Activated T-helper 9 cell treated with anti-CD3 and anti-CD28 coated beads, Interleukin-2, amount 50 U/mL, for 16 hours (primary cell): ENCODE data around the gene MYH7.
"Not testable (repeated sequence)": the region's sequence is repeated elsewhere in the genome, so short reads cannot be mapped to it uniquely, and the experiment has no call there.

Source experiments
- DNase-seq: peaks from one replicate; pipeline ENCODE4 v3.0.0-alpha.2; 2020; ENCODE audit warnings: low read depth

Gene MYH7

DNA sequence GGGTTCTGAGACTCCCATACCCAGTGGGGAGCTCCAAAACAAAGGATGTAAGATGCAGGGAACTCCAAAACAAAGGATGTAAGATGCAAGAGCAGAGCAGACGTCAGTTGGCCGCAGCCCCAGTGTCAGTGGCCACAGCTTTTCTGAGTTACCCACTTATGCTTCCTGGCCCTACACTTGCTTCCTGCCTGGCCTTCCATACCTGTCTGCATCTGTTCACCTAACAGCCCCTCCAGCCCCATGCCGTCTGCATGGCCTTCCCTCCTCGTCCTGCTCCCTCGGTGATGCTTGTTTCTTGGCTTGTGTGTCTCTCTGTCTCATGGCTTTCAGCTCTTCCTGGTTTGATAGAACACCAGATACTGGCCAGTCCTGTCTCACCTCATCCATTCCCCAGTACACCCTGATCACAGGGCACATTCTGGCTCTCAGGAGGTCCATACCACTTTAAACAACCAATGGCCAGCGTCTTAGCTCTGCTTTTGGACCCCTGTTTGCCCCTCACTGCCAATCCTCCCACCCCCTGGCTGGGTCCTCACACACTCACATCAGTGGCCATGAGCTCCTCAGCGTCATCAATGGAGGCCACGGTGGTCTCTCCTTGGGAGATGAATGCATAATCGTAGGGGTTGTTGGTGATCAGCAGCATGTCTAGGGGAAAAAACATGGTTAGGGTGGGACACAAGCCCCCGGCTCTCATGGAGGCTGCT, 5.3 kb downstream of the MYH7 start:
- no peak for DNase-seq

DNA sequence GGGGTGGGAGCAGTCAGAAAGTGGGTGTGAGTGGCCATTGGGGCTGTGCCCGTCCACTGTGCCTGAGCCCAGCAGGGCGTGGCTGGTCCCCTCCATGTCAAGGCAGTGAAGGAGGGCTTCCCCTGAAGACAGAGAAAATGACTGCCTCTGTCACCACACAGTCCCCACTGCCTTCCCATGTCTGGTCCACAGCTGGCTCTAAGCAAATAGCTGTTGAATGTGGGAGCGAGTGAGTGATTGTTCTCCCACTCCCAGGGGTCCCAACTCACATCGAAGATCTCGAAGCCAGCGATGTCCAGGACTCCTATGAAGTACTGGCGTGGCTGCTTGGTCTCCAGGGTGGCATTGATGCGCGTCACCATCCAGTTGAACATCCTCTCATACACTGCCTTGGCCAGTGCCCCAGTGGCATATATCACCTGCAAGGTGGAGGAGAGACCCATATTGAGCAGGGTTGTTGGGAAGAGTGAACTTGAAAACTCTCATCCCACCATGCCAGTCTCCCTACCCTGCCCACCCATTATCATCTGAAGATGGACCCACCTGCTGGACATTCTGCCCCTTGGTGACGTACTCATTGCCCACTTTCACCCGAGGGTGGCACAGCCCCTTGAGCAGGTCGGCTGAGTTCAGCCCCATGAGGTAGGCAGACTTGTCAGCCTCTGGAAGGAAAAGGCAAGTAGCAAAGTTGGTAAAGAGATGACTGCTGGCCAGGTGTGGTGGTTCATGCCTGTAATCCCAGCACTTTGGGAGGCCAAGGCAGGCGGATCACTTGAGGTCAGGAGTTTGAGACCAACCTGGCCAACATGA, 6.6 kb downstream of the MYH7 start:
- no peak for DNase-seq

DNA sequence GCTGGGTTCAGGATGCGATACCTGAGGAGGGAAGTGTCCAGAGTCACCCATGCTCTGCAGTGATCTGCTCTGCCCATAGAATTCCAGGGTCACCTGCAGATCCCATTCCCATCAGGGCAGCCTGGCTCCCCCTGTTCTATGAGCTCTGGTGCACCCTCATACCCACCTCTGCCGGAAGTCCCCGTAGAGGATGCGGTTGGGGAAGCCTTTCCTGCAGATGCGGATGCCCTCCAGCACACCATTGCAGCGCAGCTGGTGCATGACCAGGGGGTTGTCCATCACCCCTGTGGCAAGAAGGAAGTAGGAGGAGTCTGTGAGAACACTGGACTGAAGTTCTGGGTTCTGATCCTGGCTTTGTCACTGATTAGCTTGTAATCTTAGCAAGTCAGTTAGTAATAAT, 9.7 kb downstream of the MYH7 start:
- DNase-seq: not testable (repeated sequence)

DNA sequence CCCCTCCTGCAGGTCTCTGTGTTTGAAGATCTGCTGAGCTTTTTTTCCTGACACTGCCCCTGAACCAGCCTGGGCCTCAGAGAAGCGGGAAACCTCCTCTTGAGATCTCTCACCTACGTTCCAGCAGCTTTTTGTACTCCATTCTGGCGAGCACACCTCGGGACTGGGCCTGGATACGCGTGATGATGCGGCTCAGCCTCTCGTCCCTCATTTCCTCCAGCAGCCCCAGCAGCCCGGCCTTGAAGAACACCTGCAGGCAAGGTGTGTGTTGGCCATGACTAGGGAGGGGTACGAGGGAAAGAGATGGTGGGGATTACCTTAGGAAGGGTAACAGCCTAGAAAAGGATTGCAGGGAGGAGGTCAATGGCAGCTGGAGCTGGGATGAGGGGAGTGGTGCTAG, 10.3 kb downstream of the MYH7 start:
- no peak for DNase-seq

DNA sequence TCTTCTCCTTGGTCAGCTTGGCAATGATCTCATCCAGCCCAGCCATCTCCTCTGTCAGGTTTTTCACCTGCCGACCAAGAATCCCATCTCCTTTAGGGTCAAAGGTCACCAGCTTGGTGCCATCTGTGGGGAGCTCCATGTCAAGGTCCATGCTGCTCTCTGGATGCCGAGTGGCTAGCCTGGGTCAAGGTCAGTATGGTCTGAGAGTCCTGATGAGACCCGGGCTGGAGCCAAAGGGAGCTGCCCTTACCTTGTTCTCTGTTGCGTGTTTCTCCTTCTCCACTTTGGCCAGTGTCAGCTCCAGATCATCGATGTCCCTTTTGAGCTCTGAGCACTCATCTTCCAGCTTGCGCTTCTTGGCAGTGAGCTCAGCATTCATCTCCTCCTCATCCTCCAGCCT, 11.8 kb downstream of the MYH7 start:
- no peak for DNase-seq

DNA sequence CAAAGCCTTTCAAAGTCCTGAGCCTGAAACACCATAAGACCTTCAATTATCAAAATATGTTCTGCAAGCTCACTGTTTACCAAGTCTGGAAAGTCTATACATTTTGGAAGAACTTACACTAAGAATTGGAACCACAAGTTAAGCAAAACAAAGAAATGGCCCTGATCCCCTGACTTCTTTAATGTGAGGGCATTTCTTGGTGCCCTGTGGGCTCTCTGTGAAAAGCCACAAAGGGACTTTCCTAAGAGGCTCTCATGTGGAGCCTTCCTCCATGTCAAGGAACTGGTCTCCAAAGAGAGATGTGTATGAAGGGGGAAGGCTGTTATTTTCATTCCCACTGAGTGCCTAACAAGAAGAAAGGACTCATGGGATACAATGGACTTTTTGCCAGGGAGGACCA, 13.9 kb downstream of the MYH7 start:
- no peak for DNase-seq

DNA sequence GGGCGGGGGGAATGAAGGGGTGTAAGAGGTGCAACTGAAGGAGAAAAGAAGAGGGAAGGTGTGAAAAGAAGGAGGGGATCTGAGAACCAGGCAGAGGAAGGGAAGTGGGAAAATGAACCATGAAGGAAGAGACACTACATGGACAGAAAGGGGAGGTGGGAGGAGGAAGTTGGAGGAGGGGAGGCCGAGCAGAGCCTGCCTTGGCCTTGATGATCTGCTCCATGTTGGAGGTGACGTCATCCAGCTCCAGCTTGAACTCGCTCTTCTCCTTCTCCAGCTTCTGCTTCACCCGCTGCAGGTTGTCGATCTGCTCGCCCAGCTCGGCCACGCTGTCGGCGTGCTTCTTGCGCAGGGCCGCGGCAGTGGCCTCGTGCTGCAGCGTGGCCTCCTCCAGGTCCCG, 15.8 kb downstream of the MYH7 start:
- DNase-seq: not testable (repeated sequence)

DNA sequence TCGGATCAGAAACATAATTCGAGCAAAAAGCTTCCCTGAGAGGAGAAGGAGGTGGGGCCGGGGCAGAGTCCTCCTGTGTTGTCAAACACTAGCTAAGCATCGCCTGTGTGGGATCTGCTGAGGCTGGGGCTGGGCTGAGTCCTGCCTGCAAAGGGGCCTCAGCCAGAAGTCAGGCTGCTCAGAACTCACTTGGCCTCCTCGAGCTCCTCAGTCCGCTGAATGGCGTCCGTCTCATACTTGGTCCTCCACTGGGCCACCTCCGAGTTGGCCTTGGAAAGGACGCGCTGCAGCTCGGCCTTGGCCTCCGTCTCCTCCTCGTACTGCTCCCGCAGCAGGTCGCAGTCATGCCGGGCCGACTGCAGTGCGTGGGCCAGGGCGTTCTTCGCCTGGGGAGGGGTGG, 17.4 kb downstream of the MYH7 start:
- no peak for DNase-seq

DNA sequence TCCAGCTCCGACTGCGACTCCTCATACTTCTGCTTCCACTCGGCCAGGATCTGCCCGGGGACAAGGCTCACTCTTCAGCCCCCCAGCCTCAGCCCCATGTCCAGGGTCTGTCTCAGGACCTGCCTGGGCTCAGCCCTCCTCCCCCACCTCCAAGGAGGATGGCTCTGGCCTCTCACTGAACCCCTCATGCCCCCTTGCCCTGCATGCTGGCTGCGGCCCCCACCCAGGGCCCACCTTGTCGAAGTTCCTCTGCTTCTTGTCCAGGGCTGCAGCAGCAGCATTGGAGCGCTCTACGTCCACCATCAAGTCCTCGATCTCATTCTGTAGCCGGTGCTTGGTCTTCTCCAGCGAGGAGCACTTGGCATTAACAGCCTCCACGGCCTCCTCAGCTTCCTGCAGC, 18.2 kb downstream of the MYH7 start:
- DNase-seq: not testable (repeated sequence)

DNA sequence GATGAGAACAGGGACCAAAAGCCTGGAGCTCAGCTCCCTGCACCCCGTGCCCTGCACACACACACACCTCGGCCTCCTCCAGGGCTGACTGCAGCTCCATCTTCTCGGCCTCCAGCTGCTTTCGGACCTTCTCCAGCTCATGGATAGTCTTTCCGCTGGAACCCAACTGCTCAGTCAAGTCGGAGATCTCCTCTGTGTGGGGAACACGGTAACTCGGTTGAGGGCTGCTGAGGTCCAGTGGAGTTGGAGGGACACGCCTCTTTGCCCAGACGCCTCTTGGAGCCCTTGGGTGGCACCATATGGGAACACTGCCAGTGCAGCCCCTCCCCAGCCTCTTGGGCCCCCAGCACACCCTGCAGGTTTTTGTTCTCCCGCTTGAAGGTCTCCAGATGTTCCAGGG, 18.7 kb downstream of the MYH7 start:
- no peak for DNase-seq

DNA sequence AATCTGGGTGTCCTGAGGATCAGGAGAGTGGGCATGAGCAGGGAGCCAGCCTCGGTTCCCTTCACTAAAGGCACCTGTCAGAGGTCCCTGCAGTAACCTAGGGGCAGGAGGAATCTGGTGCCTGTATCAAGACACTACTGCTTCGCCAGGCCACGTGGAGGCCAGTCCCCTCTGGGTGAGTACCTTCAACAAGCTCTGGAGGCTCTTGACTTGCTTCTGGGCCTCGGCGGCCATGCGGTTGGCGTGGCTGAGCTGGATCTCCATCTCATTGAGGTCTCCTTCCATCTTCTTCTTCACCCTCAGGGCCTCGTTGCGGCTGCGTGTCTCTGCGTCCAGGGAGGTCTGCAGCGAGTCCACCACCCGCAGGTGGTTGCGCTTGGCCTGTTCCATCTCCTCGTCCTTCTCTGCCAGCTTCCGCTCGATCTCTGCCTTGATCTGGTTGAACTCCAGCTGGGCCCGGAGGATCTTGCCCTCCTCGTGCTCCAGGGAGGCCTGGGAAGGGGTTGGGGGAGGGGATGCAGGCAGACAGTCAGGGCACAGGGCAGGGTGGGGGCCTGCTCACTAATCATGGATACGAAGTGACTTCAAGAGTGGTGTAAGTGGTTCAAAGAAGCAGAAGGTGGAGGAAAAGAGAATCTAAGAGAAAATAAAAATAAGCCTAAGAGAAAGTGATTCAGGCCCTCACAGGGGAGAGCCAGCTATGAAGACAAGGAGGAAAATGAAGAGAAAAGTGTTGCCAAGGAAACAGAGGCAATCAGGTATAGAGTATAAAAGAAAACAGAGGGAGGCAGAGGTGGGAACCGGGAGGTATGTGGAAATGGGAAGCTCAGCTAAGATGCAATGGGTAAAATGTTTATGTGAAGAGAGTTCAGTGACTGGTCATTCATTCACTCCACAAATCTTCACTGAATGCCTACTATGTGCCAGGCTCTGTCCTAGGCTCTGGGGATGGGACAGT, 19.4 kb downstream of the MYH7 start:
- DNase-seq: no peak

DNA sequence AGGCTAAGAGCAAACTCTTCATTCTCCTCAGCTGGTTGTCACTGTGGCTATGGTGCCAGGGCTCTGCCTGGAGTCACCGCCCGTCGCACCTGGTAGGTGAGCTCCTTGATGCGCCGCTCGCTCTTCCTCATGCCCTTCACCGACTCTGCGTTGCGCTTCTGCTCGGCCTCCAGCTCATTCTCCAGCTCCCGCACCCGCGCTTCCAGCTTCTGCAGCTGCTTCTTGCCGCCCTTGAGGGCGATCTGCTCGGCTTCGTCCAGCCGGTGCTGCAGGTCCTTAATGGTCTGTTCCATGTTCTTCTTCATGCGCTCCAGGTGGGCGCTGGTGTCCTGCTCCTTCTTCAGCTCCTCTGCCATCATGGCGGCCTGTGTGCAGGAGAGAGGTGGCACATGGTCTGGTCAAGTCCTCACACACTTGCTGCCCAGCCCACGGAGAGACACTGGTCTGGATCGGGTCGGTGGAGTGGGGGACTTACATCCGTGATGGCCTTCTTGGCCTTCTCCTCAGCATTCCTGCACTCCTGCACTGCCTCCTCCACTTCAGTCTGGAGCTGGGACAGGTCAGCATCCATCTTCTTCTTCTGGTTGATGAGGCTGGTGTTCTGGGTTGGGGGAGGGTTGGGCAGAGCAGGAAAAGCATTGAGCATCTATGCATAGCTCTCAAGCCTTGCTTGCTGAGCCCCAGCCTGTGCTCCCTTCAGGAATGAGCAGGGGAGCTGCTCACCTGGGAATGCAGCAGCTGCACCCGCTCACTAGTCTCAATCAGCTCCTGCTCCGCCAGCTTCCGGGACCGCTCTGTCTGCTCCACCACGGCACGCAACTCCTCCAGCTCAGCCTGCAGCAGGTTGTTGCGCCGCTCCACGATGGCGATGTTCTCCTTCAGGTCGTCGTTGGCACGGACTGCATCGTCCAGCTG, 20.3 kb downstream of the MYH7 start:
- no peak for DNase-seq

DNA sequence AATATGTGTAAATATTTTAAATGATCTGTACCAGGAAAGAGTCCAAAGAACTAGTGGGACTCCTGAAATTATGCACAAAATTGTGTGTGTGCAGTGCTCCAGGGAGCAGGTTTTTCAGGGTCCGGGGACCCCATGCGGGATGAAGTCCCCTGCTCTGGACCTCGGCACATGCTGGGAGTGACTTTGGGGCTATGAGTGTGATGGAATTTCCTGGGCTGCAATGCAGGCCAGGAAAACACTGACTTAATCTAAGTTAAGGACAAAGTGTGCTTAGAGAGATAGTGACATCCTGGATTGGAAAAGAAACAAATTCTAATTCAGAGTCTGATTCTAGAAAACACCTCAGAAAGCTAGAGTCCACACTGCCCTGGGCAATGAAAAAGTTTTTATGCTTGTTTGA, 21.2 kb downstream of the MYH7 start:
- DNase-seq: no peak

DNA sequence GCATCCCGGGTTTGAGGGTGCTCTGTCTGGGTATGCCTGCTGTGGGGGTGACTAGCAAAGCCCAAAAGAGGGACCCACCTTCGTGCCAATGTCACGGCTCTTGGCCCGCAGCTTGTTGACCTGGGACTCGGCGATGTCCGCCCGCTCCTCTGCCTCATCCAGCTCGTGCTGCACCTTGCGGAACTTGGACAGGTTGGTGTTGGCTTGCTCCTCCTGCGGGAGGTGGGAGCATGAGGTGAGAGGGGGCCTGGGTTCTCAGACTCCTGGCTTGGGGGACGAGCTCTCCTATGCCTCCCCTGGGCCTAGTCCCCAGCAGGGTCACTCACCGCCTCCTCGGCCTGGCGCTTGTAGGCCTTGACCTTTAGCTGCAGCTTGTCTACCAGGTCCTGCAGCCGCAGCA, 21.8 kb downstream of the MYH7 start:
- DNase-seq: no peak

DNA sequence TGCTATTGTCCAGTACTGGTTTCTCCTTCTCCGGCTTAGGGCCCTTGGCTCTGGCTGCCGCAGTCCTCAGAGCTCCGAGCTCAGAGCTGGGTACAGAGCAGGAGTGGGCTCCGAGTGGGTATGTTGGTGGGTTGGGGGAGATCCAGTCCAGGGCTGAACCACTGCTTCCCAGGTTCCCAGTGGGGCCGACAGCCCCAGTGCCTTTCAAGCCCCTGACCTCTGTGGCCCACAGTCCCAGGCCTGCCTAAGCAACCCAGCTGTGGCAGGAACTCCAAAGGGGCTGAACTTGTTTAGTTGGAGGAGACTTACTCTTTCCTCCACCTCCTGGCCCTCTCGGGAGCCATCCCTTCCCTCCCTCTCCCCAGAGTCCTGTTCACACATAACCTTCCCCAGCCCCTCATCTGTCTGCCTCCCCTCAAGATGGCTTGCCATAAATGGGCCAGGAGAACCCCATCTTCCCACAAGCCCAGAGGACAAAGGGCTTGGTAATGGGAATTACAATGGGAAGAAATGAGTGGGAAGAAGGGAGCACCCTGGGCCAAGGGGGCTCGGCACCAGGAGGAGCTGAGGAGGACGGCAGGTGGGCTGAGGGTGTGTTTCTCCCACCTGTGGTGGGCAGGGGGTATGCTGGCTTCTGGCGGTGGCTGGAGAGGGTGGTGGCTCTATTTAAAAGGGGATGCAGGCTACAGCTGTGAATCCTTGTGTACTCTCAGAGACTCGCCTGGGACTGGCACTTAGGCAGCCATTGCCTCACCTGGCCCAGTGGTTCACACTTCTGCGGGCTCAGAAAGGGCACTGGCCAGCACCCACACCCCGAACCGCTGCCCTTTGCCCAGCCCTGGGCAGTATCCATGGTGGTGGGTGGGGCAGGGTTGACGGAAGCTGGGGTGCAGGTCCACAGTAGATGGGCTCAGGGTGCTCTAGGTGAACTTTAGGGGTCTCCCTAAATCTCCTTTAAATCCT, 23.6 kb downstream of the MYH7 start:
- DNase-seq: no peak

DNA sequence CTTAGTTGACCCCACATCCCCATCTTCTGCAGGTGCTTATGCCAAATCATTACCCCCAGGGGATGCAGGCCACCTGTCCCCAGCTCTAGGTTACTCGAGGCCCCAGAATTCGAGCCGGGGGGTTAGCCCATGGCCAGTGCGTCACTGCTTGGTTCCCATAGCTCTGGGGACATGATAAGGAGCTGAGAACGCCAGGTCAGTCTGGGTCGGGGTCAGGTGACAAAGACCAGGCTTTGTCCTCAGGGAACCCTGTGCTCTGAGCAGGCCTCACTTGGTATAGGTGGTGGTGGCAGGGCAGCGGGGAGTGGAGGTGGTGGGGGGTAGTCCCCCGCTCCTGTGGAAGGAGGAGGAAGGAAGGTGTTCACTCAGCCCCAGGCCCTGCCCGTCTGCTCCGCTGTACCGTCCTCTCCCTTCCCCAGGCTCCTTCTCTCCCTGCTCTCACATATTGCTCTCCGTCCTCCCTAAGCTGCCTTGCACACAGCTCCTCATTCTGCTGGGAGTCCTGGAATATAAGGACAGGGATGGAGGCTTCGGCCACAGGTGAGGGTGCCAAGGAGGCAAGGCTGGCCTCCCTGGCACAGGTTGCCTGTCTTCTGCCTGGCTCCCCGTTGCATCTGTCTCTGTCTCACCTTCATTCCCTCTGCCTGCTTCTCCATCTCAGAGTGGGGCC, 25.4 kb downstream of the MYH7 start:
- no peak for DNase-seq

DNA sequence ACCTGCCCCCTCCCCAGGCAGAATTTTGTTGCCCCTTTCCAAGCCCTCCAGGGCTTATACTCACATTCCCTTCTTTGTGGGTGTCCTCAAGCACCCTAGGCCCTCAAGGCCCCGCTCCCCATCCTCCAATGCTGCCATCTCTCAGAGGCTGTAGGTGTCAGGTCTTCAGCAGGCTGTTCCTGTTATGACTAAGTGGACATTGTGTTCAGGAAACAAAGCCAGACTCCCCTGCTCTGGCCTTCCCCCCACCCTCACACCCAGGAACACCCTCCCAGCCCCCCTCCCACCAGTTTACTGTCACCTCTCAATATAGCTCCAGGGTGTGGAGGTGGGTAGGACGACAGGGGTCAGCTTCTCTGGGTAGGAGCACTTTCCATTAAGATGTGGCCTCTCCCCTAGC, 26.0 kb downstream of the MYH7 start:
- no peak for DNase-seq

DNA sequence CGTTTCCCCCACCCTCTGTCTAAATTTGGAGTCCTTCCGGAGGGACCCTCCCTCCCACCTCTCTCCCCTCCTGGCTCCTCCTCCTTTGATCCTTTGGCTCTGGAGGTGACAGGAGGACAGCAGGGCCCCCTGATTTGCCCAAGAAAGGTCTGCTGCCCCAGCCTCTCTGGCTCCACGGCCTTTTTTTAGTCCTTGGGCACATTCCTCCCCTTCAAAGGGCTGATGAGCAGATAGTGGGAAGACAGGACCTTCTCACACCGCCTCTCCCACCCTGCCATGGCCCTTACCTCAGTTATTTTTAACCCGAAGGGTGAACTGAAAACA, 27.2 kb downstream of the MYH7 start:
- DNase-seq: no peak

DNA sequence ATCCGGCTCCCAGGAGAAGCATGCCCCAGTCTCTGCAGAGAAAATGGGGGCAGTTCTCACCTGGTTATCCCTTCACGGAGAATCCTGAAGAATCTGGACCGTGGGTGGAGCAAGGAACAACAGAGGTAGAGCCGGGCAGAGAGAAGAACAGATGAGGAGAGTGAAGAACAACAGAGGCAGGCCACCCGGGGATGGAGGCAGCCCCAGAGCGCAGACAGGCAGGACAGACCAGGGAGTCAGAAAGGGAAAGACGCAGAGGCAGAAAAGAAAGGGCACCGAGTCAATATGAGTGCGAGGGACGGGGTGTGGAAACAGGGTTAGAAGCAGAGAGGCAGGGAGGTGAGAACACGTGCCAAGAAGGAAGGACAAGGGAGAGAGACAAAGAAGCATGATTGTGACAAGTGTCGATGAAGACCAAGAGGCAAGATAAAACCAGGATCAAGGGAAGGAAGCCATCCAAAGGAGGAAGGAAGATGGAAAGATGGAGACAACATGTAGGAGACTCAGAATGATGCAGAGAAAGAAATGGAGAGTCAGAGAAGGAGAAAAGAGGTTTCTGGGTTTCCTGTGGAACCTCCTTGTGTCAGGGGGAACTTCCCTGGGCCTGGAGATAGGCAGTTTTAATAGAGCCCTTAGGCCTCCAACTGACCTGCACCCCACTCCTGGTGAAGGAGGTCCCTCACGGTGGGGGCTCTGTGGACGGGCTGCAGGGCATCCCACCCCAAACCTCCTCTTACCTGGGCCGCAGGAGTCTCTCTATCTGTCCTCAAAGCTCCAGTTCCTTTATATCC, 27.7 kb downstream of the MYH7 start, which contains the start of gene MYH6:
Gene MYH6, minus strand, starts transcription at position 758 of the 791 bp plus-strand sequence. CDS start 1,050 bp downstream, outside the sequence.
- no peak for DNase-seq
